SK-N-SH treated with all-trans-retinoic acid at 6 μM for 48 hours (cell line): ENCODE measurements around the gene PLXND1.

Experiments
- ATAC-seq: fragments of 200-7000 bp; cut with Tn5 transposase; 3 replicates; pipeline ENCODE4 v1.9.1; 2020; ENCODE audit warnings: mild to moderate bottlenecking, moderate library complexity
- ARNTL ChIP-seq: fragments of 450-650 bp; formaldehyde crosslinking; IDR thresholded peaks from 2 replicates; pipeline ENCODE4 v1.5.0; 2020; ENCODE audit warnings: low read depth, mild to moderate bottlenecking, moderate library complexity, borderline replicate concordance
- ESRRG ChIP-seq: fragments of 250-450 bp; sonication (Bioruptor Pico); IDR thresholded peaks from 2 replicates; pipeline ENCODE4 v1.6.1; 2021; ENCODE audit warnings: mild to moderate bottlenecking
- GLIS3 ChIP-seq: fragments of 250-450 bp; sonication (Bioruptor Pico); IDR thresholded peaks from 2 replicates; pipeline ENCODE4 v1.5.0; 2020; ENCODE audit warnings: mild to moderate bottlenecking, moderate library complexity
- ISL1 ChIP-seq: fragments of 250-450 bp; sonication (Bioruptor Pico); IDR thresholded peaks from 2 replicates; pipeline ENCODE4 v2.1.2; 2022; ENCODE audit warnings: mild to moderate bottlenecking, moderate library complexity
- PATZ1 ChIP-seq: fragments of 250-450 bp; sonication (Bioruptor Pico); IDR thresholded peaks from 2 replicates; pipeline ENCODE4 v1.8.0; 2020; ENCODE audit warnings: mild to moderate bottlenecking, moderate library complexity, borderline replicate concordance
- PPARA ChIP-seq: fragments of 250-450 bp; sonication (Bioruptor Pico); IDR thresholded peaks from 2 replicates; pipeline ENCODE4 v1.5.0; 2020; ENCODE audit warnings: mild to moderate bottlenecking, borderline replicate concordance
- RARB ChIP-seq: fragments of 250-450 bp; sonication (Bioruptor Pico); IDR thresholded peaks from 2 replicates; pipeline ENCODE4 v1.8.0; 2021; ENCODE audit warnings: mild to moderate bottlenecking, moderate library complexity
- SNAI2 ChIP-seq: fragments of 250-450 bp; sonication (Bioruptor Pico); IDR thresholded peaks from 2 replicates; pipeline ENCODE4 v1.5.0; 2020; ENCODE audit warnings: mild to moderate bottlenecking, moderate library complexity
- TCF4 ChIP-seq: fragments of 250-450 bp; sonication (Bioruptor Pico); IDR thresholded peaks from 2 replicates; pipeline ENCODE4 v1.8.0; 2021; ENCODE audit warnings: mild to moderate bottlenecking, moderate library complexity, borderline replicate concordance
- TOX ChIP-seq: fragments of 250-450 bp; sonication (Bioruptor Pico); IDR thresholded peaks from 2 replicates; pipeline ENCODE4 v1.8.0; 2021; ENCODE audit warnings: mild to moderate bottlenecking, moderate library complexity, borderline replicate concordance
- ZC3H10 ChIP-seq: fragments of 250-450 bp; sonication (Bioruptor Pico); IDR thresholded peaks from 2 replicates; pipeline ENCODE4 v1.5.1; 2021; ENCODE audit warnings: mild to moderate bottlenecking, moderate library complexity
- ZFP3 ChIP-seq: fragments of 250-450 bp; sonication (Bioruptor Pico); IDR thresholded peaks from 2 replicates; pipeline ENCODE4 v1.5.0; 2020; ENCODE audit warnings: mild to moderate bottlenecking, moderate library complexity
- ZNF70 ChIP-seq: fragments of 450-650 bp; formaldehyde crosslinking; IDR thresholded peaks from 2 replicates; pipeline ENCODE4 v1.5.0; 2020; ENCODE audit warnings: mild to moderate bottlenecking, moderate library complexity
- ZNF8 ChIP-seq: fragments of 450-650 bp; formaldehyde crosslinking; IDR thresholded peaks from 2 replicates; pipeline ENCODE4 v1.5.0; 2020; ENCODE audit warnings: mild to moderate bottlenecking, moderate library complexity
- TF ChIP-seq, protein P1 (sequence below): fragments of 250-450 bp; sonication (Bioruptor Pico); IDR thresholded peaks from 2 replicates; pipeline ENCODE4 v1.5.1; 2020; ENCODE audit warnings: low read depth, mild to moderate bottlenecking, moderate library complexity
- TF ChIP-seq, protein P2 (sequence below): fragments of 250-450 bp; sonication (Bioruptor Pico); IDR thresholded peaks from 2 replicates; pipeline ENCODE4 v1.8.0; 2021; ENCODE audit warnings: low read depth, mild to moderate bottlenecking, moderate library complexity, borderline replicate concordance
- TF ChIP-seq, protein P3 (sequence below): fragments of 250-450 bp; sonication (Bioruptor Pico); IDR thresholded peaks from 2 replicates; pipeline ENCODE4 v1.5.0; 2020; ENCODE audit warnings: mild to moderate bottlenecking, moderate library complexity

The PLXND1 gene

GRCh38 chr3:129654131-129654530 is 47.7 kb upstream of the PLXND1 start:
- TF ChIP-seq, protein P1, sequence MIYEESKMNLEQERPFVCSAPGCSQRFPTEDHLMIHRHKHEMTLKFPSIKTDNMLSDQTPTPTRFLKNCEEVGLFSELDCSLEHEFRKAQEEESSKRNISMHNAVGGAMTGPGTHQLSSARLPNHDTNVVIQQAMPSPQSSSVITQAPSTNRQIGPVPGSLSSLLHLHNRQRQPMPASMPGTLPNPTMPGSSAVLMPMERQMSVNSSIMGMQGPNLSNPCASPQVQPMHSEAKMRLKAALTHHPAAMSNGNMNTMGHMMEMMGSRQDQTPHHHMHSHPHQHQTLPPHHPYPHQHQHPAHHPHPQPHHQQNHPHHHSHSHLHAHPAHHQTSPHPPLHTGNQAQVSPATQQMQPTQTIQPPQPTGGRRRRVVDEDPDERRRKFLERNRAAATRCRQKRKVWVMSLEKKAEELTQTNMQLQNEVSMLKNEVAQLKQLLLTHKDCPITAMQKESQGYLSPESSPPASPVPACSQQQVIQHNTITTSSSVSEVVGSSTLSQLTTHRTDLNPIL (CRISPR knock-in tag): 0 out of 2 replicates have a peak, but pooled peaks have one; percentile 29
- TF ChIP-seq ZC3H10: no peak
- TF ChIP-seq ISL1 (CRISPR knock-in tag): peak; percentile 76
- TF ChIP-seq ESRRG (CRISPR knock-in tag): 0 out of 2 replicates have a peak, but pooled peaks have one; percentile 20
- no peak for TF ChIP-seq ARNTL (CRISPR knock-in tag)
- 0 out of 2 replicates have a peak, but pooled peaks have one; percentile 27 for TF ChIP-seq ZFP3 (CRISPR knock-in tag)
- TF ChIP-seq PPARA (CRISPR knock-in tag): no peak
- TF ChIP-seq SNAI2: 0 out of 2 replicates have a peak, but pooled peaks have one; percentile 48
- TF ChIP-seq, all 23 proteins: peak for 5
- peak; percentile 50 for ATAC-seq

GRCh38 chr3:129653019-129653418 is 46.5 kb upstream of the PLXND1 start:
- TF ChIP-seq TCF4 (CRISPR knock-in tag) (no peak), ZNF8 (no peak)
- TF ChIP-seq, protein P2, sequence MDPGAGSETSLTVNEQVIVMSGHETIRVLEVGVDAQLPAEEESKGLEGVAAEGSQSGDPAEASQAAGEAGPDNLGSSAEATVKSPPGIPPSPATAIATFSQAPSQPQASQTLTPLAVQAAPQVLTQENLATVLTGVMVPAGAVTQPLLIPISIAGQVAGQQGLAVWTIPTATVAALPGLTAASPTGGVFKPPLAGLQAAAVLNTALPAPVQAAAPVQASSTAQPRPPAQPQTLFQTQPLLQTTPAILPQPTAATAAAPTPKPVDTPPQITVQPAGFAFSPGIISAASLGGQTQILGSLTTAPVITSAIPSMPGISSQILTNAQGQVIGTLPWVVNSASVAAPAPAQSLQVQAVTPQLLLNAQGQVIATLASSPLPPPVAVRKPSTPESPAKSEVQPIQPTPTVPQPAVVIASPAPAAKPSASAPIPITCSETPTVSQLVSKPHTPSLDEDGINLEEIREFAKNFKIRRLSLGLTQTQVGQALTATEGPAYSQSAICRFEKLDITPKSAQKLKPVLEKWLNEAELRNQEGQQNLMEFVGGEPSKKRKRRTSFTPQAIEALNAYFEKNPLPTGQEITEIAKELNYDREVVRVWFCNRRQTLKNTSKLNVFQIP: no peak
- no peak for ATAC-seq

GRCh38 chr3:129651435-129652202 is 45.1 kb upstream of the PLXND1 start:
- 0 out of 2 replicates have a peak, but pooled peaks have one; percentile 6 for TF ChIP-seq GLIS3
- no peak for TF ChIP-seq ARNTL (CRISPR knock-in tag)
- no peak for TF ChIP-seq TOX (CRISPR knock-in tag)
- 0 out of 2 replicates have a peak, but pooled peaks have one; percentile 58 for TF ChIP-seq ZFP3 (CRISPR knock-in tag)
- TF ChIP-seq ISL1 (CRISPR knock-in tag): peak; percentile 89
- TF ChIP-seq RARB: no peak
- TF ChIP-seq, protein P3, sequence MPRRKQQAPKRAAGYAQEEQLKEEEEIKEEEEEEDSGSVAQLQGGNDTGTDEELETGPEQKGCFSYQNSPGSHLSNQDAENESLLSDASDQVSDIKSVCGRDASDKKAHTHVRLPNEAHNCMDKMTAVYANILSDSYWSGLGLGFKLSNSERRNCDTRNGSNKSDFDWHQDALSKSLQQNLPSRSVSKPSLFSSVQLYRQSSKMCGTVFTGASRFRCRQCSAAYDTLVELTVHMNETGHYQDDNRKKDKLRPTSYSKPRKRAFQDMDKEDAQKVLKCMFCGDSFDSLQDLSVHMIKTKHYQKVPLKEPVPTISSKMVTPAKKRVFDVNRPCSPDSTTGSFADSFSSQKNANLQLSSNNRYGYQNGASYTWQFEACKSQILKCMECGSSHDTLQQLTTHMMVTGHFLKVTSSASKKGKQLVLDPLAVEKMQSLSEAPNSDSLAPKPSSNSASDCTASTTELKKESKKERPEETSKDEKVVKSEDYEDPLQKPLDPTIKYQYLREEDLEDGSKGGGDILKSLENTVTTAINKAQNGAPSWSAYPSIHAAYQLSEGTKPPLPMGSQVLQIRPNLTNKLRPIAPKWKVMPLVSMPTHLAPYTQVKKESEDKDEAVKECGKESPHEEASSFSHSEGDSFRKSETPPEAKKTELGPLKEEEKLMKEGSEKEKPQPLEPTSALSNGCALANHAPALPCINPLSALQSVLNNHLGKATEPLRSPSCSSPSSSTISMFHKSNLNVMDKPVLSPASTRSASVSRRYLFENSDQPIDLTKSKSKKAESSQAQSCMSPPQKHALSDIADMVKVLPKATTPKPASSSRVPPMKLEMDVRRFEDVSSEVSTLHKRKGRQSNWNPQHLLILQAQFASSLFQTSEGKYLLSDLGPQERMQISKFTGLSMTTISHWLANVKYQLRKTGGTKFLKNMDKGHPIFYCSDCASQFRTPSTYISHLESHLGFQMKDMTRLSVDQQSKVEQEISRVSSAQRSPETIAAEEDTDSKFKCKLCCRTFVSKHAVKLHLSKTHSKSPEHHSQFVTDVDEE: 0 out of 2 replicates have a peak, but pooled peaks have one; percentile 28
- TF ChIP-seq SNAI2: 0 out of 2 replicates have a peak, but pooled peaks have one; percentile 73
- TF ChIP-seq PATZ1 (CRISPR knock-in tag): peak; percentile 26; the same call in 1 of the 2 replicates
- TF ChIP-seq, protein P1 (CRISPR knock-in tag): 0 out of 2 replicates have a peak, but pooled peaks have one; percentile 64
- TF ChIP-seq ZNF70 (CRISPR knock-in tag): no peak
- ATAC-seq: peak; percentile 87
